Neural crest cell (in vitro differentiated cells): Measurements from ENCODE around the gene SLC22A5. TPM values are rescaled to one million over a fixed set of nuclear protein-coding genes. Genes with fewer than 3 reads are reported as not detected.

Experiments
- DNase-seq: peaks from one replicate; pipeline ENCODE4 v3.0.0; 2021; ENCODE audit warnings: low read depth, mixed read lengths, low spot score
- H3K27ac Mint-ChIP-seq: one replicate; pipeline ENCODE4 v1.8.0; 2021; ENCODE audit warnings: mild to moderate bottlenecking, mixed read lengths; ENCODE audit not compliant: unreplicated experiment
- H3K27me3 Mint-ChIP-seq: 2 replicates; pipeline ENCODE4 v1.8.0; 2021; ENCODE audit warnings: low read depth, mild to moderate bottlenecking, mixed read lengths
- H3K36me3 Mint-ChIP-seq: 2 replicates; pipeline ENCODE4 v1.8.0; 2021; ENCODE audit warnings: low read depth, mild to moderate bottlenecking, mixed read lengths
- H3K4me1 Mint-ChIP-seq: 2 replicates; pipeline ENCODE4 v1.8.0; 2021; ENCODE audit warnings: mixed read lengths
- H3K4me3 Mint-ChIP-seq: one replicate; pipeline ENCODE4 v1.8.0; 2021; ENCODE audit warnings: mild to moderate bottlenecking, mixed read lengths
- H3K9me3 Mint-ChIP-seq: 2 replicates; pipeline ENCODE4 v1.8.0; 2021; ENCODE audit warnings: mixed read lengths
- CTCF ChIP-seq: fragments of 200-600 bp; sonication (generic); conservative IDR thresholded peaks from 2 replicates; pipeline ENCODE4 v1.5.0; 2021; ENCODE audit warnings: antibody characterized with exemption, mild to moderate bottlenecking
- total RNA-seq: library from RNA; stranded (reverse); gene quantifications from 2 replicates; pipeline ENCODE4 v1.2.1, GENCODE V29; 2021

Gene SLC22A5
- total RNA-seq, 1 donor from 2014 or later, result 5.6 TPM

GRCh38 chr5:132389051-132389331, 19.5 kb downstream of the SLC22A5 start:
- Mint-ChIP-seq H3K4me3 (no peak overlapping the region), H3K4me1 (no peaks in the 10 kb centered on the region), H3K36me3 (no peaks in the 10 kb centered on the region), H3K9me3 (no peaks in the 10 kb centered on the region), H3K27ac (no peak overlapping the region), H3K27me3 (no peaks in the 10 kb centered on the region)
- DNase-seq, result no peak
- TF ChIP-seq CTCF, result no peak

GRCh38 chr5:132389585-132390286, 20.2 kb downstream of the SLC22A5 start:
- peak overlapping the region; percentile 12 for H3K27ac Mint-ChIP-seq
- no peaks in the 10 kb centered on the region for H3K36me3 Mint-ChIP-seq
- DNase-seq, result no peak
- no peak overlapping the region for H3K4me3 Mint-ChIP-seq
- H3K27me3 Mint-ChIP-seq, result no peaks in the 10 kb centered on the region
- no peak for TF ChIP-seq CTCF
- H3K9me3 Mint-ChIP-seq, result no peaks in the 10 kb centered on the region
- no peaks in the 10 kb centered on the region for H3K4me1 Mint-ChIP-seq

- no peaks in the 10 kb centered on the region for H3K27me3 Mint-ChIP-seq
- H3K36me3 Mint-ChIP-seq, result no peaks in the 10 kb centered on the region
- H3K27ac Mint-ChIP-seq, result no peak overlapping the region
- H3K9me3 Mint-ChIP-seq, result no peaks in the 10 kb centered on the region
- DNase-seq, result no peak
- H3K4me3 Mint-ChIP-seq, result no peak overlapping the region
- no peaks in the 10 kb centered on the region for H3K4me1 Mint-ChIP-seq
- TF ChIP-seq CTCF, result no peak
Measured at GRCh38 chr5:132391247-132391646, 21.7 kb downstream of the SLC22A5 start.

- DNase-seq, result no peak
- no peak overlapping the region for H3K27ac Mint-ChIP-seq
- H3K4me3 Mint-ChIP-seq, result no peak overlapping the region
- H3K9me3 Mint-ChIP-seq, result no peaks in the 10 kb centered on the region
- no peaks in the 10 kb centered on the region for H3K36me3 Mint-ChIP-seq
- H3K27me3 Mint-ChIP-seq, result no peaks in the 10 kb centered on the region
- no peak for TF ChIP-seq CTCF
- no peaks in the 10 kb centered on the region for H3K4me1 Mint-ChIP-seq
Measured at GRCh38 chr5:132391870-132392269, 22.4 kb downstream of the SLC22A5 start.

GRCh38 chr5:132392411-132392810, 22.9 kb downstream of the SLC22A5 start:
- no peaks in the 10 kb centered on the region for H3K27me3 Mint-ChIP-seq
- TF ChIP-seq CTCF, result no peak
- no peak for DNase-seq
- no peak overlapping the region for H3K4me3 Mint-ChIP-seq
- no peaks in the 10 kb centered on the region for H3K36me3 Mint-ChIP-seq
- H3K4me1 Mint-ChIP-seq, result no peaks in the 10 kb centered on the region
- H3K9me3 Mint-ChIP-seq, result no peaks in the 10 kb centered on the region
- no peak overlapping the region for H3K27ac Mint-ChIP-seq
